HepG2 (cell line): ENCODE data around the gene FASLG. TPM values are rescaled to one million over a fixed set of nuclear protein-coding genes. Genes with fewer than 3 reads are reported as not detected.

ENCODE experiments used
- ATAC-seq: fragments of 200-7000 bp; cut with Tn5 transposase; 3 replicates; pipeline ENCODE4 v1.9.1; 2020; ENCODE audit warnings: mild to moderate bottlenecking, moderate library complexity
- BruUV-seq: library from RNA; stranded (reverse); fragments of 400-500 nt; replicated peaks from 2 replicates; lab custom pipeline; 2021; lab: Mats Ljungman, UMichigan
- CTCF ChIA-PET: fragments of 300-600 bp; formaldehyde crosslinking; extraction: SDS; loops from one replicate; lab custom pipeline; 2021; ENCODE audit warnings: low total read pairs, inconsistent platforms, low intra/inter-chr PET ratio; lab: Yijun Ruan, JAX
- POLR2A ChIA-PET: fragments of 350-600 bp; sonication (Branson Sonifier 250); formaldehyde crosslinking; loops from one replicate; lab custom pipeline; 2020; ENCODE audit warnings: antibody characterized with exemption, inconsistent platforms; lab: Yijun Ruan, JAX
- DNase-seq: peaks from one replicate; pipeline ENCODE4 v3.0.0-alpha.2; 2015; ENCODE audit warnings: low spot score
- FAIRE-seq: peaks from 3 replicates; lab custom pipeline; 2011; peaks lifted over from hg19 to GRCh38; lab: Jason Lieb, UNC
- H2AFZ ChIP-seq: one replicate; pipeline ENCODE4 v1.6.1; 2011; ENCODE audit warnings: low read length, inconsistent platforms
- H3K27ac ChIP-seq: fragments of 300-600 bp; 3 replicates; pipeline ENCODE4 v1.8.0; 2011; ENCODE audit warnings: mixed run types, mild to moderate bottlenecking, mixed read lengths, low read length, inconsistent platforms; ENCODE audit not compliant: insufficient read depth; ENCODE audit errors: extremely low read length
- H3K27me3 ChIP-seq, 2 experiments: fragments of 200-600 bp in 1 of 2; 2 replicates in 1 of 2; 3 replicates in 1 of 2; pipeline versions ENCODE4 v1.6.0 to v1.8.0; 2011; ENCODE audit warnings: low read length in 2 of 2, mild to moderate bottlenecking in 2 of 2, moderate library complexity in 2 of 2, inconsistent platforms in 1 of 2; ENCODE audit not compliant: insufficient read depth in 2 of 2, control insufficient read depth in 1 of 2
- H3K36me3 ChIP-seq, 2 experiments: fragments of 200-600 bp in 1 of 2; replicated peaks in 1 of 2; 2 replicates in 1 of 2; 3 replicates in 1 of 2; pipeline versions ENCODE4 v1.5.1 to v1.8.0; 2011; ENCODE audit warnings: low read length in 2 of 2, inconsistent platforms in 1 of 2; ENCODE audit not compliant: insufficient read depth in 2 of 2, control insufficient read depth in 1 of 2
- H3K4me1 ChIP-seq: 2 replicates; pipeline ENCODE4 v1.5.1; 2012; ENCODE audit warnings: low read length, inconsistent platforms; ENCODE audit not compliant: insufficient read depth
- H3K4me2 ChIP-seq: 2 replicates; pipeline ENCODE4 v1.6.0; 2011; ENCODE audit warnings: low read depth, low read length, inconsistent platforms
- H3K4me3 ChIP-seq, 3 experiments: fragments of 200-600 bp in 1 of 3; sonication (generic), shearing (Covaris generic) in 1 of 3; replicated peaks in 1 of 3; 2 replicates each; pipeline ENCODE4 v1.5.1; 2011 to 2016; ENCODE audit warnings: low read length in 3 of 3, inconsistent platforms in 2 of 3, low read depth in 2 of 3, mild to moderate bottlenecking in 2 of 3, control low read depth in 1 of 3, mixed read lengths in 1 of 3; ENCODE audit not compliant: insufficient read depth in 1 of 3
- H3K79me2 ChIP-seq: one replicate; pipeline ENCODE4 v1.6.1; 2011; ENCODE audit warnings: low read length, inconsistent platforms; ENCODE audit not compliant: insufficient read depth
- H3K9ac ChIP-seq: 2 replicates; pipeline ENCODE4 v1.6.0; 2011; ENCODE audit warnings: mild to moderate bottlenecking, low read depth, low read length, inconsistent platforms; ENCODE audit not compliant: insufficient read depth
- H3K9me3 ChIP-seq: 2 replicates; pipeline ENCODE4 v1.5.1; 2012; ENCODE audit warnings: mild to moderate bottlenecking, low read length
- H4K20me1 ChIP-seq: 2 replicates; pipeline ENCODE4 v1.6.0; 2011; ENCODE audit warnings: inconsistent platforms, mild to moderate bottlenecking, low read length, moderate library complexity; ENCODE audit not compliant: insufficient read depth
- ATF4 ChIP-seq, 2 experiments: fragments of 450-650 bp in 1 of 2; sonication (generic) in 1 of 2; formaldehyde crosslinking; IDR thresholded peaks; 2 replicates each; pipeline versions ENCODE4 v1.5.0 to v1.8.0; 2020 to 2022; ENCODE audit warnings: mild to moderate bottlenecking in 1 of 2, missing genetic modification reagents in 1 of 2
- CBX5 ChIP-seq: sonication (generic); formaldehyde crosslinking; IDR thresholded peaks from 2 replicates; pipeline ENCODE4 v1.4.0; 2020; ENCODE audit warnings: missing genetic modification reagents, borderline replicate concordance
- GABPB1 ChIP-seq: IDR thresholded peaks from 2 replicates; pipeline ENCODE4 v1.6.1; 2016; ENCODE audit warnings: mild to moderate bottlenecking, missing genetic modification reagents, moderate library complexity, missing compliant biosample characterization
- HDAC2 ChIP-seq: sonication (generic); formaldehyde crosslinking; IDR thresholded peaks from 2 replicates; pipeline ENCODE4 v1.4.0; 2020; ENCODE audit warnings: missing genetic modification reagents
- JDP2 ChIP-seq: sonication (generic); formaldehyde crosslinking; IDR thresholded peaks from 2 replicates; pipeline ENCODE4 v1.8.1; 2022; ENCODE audit warnings: missing genetic modification reagents, borderline replicate concordance
- MAF1 ChIP-seq: sonication (generic); formaldehyde crosslinking; IDR thresholded peaks from 2 replicates; pipeline ENCODE4 v1.5.0; 2020; ENCODE audit warnings: missing genetic modification reagents, borderline replicate concordance
- MTF1 ChIP-seq: sonication (generic); formaldehyde crosslinking; IDR thresholded peaks from 2 replicates; pipeline ENCODE4 v1.5.0; 2020; ENCODE audit warnings: missing genetic modification reagents
- MTF2 ChIP-seq: sonication (generic); formaldehyde crosslinking; IDR thresholded peaks from 2 replicates; pipeline ENCODE4 v1.5.0; 2020; ENCODE audit warnings: missing genetic modification reagents, borderline replicate concordance
- MYPOP ChIP-seq: sonication (generic); formaldehyde crosslinking; IDR thresholded peaks from 2 replicates; pipeline ENCODE4 v1.8.1; 2023; ENCODE audit warnings: mild to moderate bottlenecking, moderate library complexity, missing genetic modification reagents
- PAX8 ChIP-seq: sonication (generic); formaldehyde crosslinking; IDR thresholded peaks from 2 replicates; pipeline ENCODE4 v1.8.0; 2022; ENCODE audit warnings: mild to moderate bottlenecking, missing genetic modification reagents, borderline replicate concordance
- RFX3 ChIP-seq: IDR thresholded peaks from 2 replicates; pipeline ENCODE4 v1.6.1; 2016; ENCODE audit warnings: missing biosample characterization, missing genetic modification reagents
- SP1 ChIP-seq, 2 experiments: fragments of 450-650 bp in 1 of 2; sonication (generic) in 1 of 2; formaldehyde crosslinking in 1 of 2; IDR thresholded peaks; 2 replicates each; pipeline versions ENCODE4 v1.4.0 to v1.6.1; 2016 to 2020; ENCODE audit warnings: missing genetic modification reagents in 1 of 2
- TAF15 ChIP-seq: fragments of 200-400 bp; formaldehyde crosslinking; IDR thresholded peaks from one replicate; pipeline ENCODE4 v1.6.1; 2018; ENCODE audit warnings: mild to moderate bottlenecking, low read depth, low read length; ENCODE audit not compliant: poor library complexity, severe bottlenecking
- TRIM22 ChIP-seq: fragments of 450-650 bp; IDR thresholded peaks from 2 replicates; pipeline ENCODE4 v1.6.1; 2017
- ZNF543 ChIP-seq: sonication (generic); formaldehyde crosslinking; IDR thresholded peaks from 2 replicates; pipeline ENCODE4 v1.4.0; 2020; ENCODE audit warnings: mild to moderate bottlenecking, missing genetic modification reagents
- ZNF772 ChIP-seq: sonication (generic); formaldehyde crosslinking; IDR thresholded peaks from 2 replicates; pipeline ENCODE4 v1.5.0; 2020; ENCODE audit warnings: mild to moderate bottlenecking, missing genetic modification reagents
- ZSCAN25 ChIP-seq: sonication (generic); formaldehyde crosslinking; IDR thresholded peaks from 2 replicates; pipeline ENCODE4 v1.8.0; 2022; ENCODE audit warnings: mild to moderate bottlenecking, missing genetic modification reagents
- in situ Hi-C: cut with HindIII; loops from 2 replicates; pipeline ENCODE4 v1.10.0; 2017; ENCODE audit warnings: low pct_unique_long_range_greater_than_20kb; ENCODE audit not compliant: extremely low pct_ligation_motif_present
- intact Hi-C: fragments of 100-400 bp; cut with micrococcal nuclease; formaldehyde crosslinking; loops from one replicate; pipeline ENCODE4 v1.10.0; 2022; ENCODE audit not compliant: unreplicated experiment
- polyA plus RNA-seq, 8 experiments: library from polyadenylated mRNA; depleted of rRNA in 3 of 8; stranded (reverse) in 7 of 8; unstranded in 1 of 8; fragments of >200 nt; fragmentation: Illumina TruSeq in 4 of 8; extraction: Trizol in 4 of 8; gene quantifications; 2 replicates each; pipeline versions ENCODE4 v1.2.1 to v1.2.3, GENCODE V29; 2011 to 2016; ENCODE audit warnings: low read depth in 4 of 8, missing spikeins in 1 of 8, mixed read lengths in 1 of 8; ENCODE audit not compliant: insufficient read depth in 1 of 8
- total RNA-seq, 5 experiments: library from RNA; depleted of rRNA; stranded (reverse); fragments of >200 nt; fragmentation: Illumina TruSeq; extraction: Trizol; gene quantifications; 2 replicates each; pipeline ENCODE4 v1.2.3, GENCODE V29; 2016; ENCODE audit warnings: low read depth in 1 of 5

Gene FASLG
- total and polyA plus RNA-seq, 2 of the 13 experiments (the other 11 are each of a cell fraction or from before 2014, with no cell fraction given): 0.08 TPM; not detected in 1

- no peak for ATAC-seq
- Histone ChIP-seq H2AFZ (no peak overlapping the region), H3K4me2 (no peak overlapping the region), H4K20me1 (no peaks in the 10 kb centered on the region), H3K27ac (no peak overlapping the region), H3K4me1 (no peaks in the 10 kb centered on the region), H3K79me2 (no peaks in the 10 kb centered on the region), H3K9me3 (no peaks in the 10 kb centered on the region), H3K9ac (no peak overlapping the region), H3K4me3 (no peak overlapping the region), H3K36me3 (no peaks in the 10 kb centered on the region), H3K27me3 (no peaks in the 10 kb centered on the region; a peak in 1 of 5 replicates)
- ChIA-PET POLR2A (no interaction called here), CTCF (no interaction called here)
- no peak for FAIRE-seq
- TF ChIP-seq GABPB1 (CRISPR knock-in tag) (no peak), CBX5 (CRISPR knock-in tag) (no peak), HDAC2 (CRISPR knock-in tag) (no peak), MAF1 (CRISPR knock-in tag) (no peak), ZSCAN25 (no peak), MTF1 (CRISPR knock-in tag) (no peak), ZNF543 (CRISPR knock-in tag) (no peak), TAF15 (no peak), MYPOP (CRISPR knock-in tag) (no peak), RFX3 (no peak), TRIM22 (no peak), PAX8 (no peak), MTF2 (no peak), ATF4 (CRISPR knock-in tag; IDR thresholded peaks at IDR 0.05) (no peak), ZNF772 (CRISPR knock-in tag) (no peak), SP1 (IDR thresholded peaks at IDR 0.05) (no peak), SP1 (CRISPR knock-in tag; IDR thresholded peaks at IDR 0.05) (no peak), JDP2 (CRISPR knock-in tag) (no peak)
- no peak for DNase-seq
- no TSS peak for BruUV-seq
- intact Hi-C loops: no loop called here
- in situ Hi-C loops: no loop called here
These were observed 12.7 kb downstream of the FASLG start for GRCh38 chr1:172671591-172671990.
